Activated CD4-positive, CD25-positive, alpha-beta regulatory T cell treated with anti-CD3 and anti-CD28 coated beads, Interleukin-2, amount 50 U/mL, for 16 hours (primary cell): ENCODE data around the gene ZNF620.
A peak's percentile ranks its signal among the peaks of the same experiment; 100 is the strongest.
"Not testable (repeated sequence)": the region's sequence is repeated elsewhere in the genome, so short reads cannot be mapped to it uniquely, and the experiment has no call there.

Source experiments
- DNase-seq: peaks from one replicate; pipeline ENCODE4 v3.0.0-alpha.2; 2020; ENCODE audit warnings: low read depth, low spot score

ZNF620 gene

GRCh38 chr3:40502034-40502433, 3.8 kb upstream of the ZNF620 start:
- DNase-seq = no peak

GRCh38 chr3:40504636-40505430, 1.0 kb upstream of the ZNF620 start:
- DNase-seq = no peak

- DNase-seq = no peak
Observed at GRCh38 chr3:40511031-40511718, 5.3 kb downstream of the ZNF620 start.

- no peak for DNase-seq
Observed at GRCh38 chr3:40516201-40516600, 10.4 kb downstream of the ZNF620 start.

- DNase-seq = no peak
Observed at GRCh38 chr3:40518067-40518466, 12.2 kb downstream of the ZNF620 start.

- no peak for DNase-seq
Observed at GRCh38 chr3:40518848-40519247, 13.0 kb downstream of the ZNF620 start.

GRCh38 chr3:40521254-40521653, 15.4 kb downstream of the ZNF620 start:
- DNase-seq = no peak

GRCh38 chr3:40523781-40524180, 17.9 kb downstream of the ZNF620 start:
- DNase-seq = no peak

GRCh38 chr3:40524222-40524567, 18.4 kb downstream of the ZNF620 start:
- no peak for DNase-seq

GRCh38 chr3:40524568-40525285, 18.9 kb downstream of the ZNF620 start, which contains the start of gene ZNF621:
Gene ZNF621, plus strand, starts transcription at chr3:40524960. Its CDS starts 881 bp downstream, at chr3:40525841.
- peak; percentile 62 for DNase-seq

GRCh38 chr3:40528426-40528825, 22.6 kb downstream of the ZNF620 start:
- DNase-seq = no peak

GRCh38 chr3:40532252-40532651, 26.4 kb downstream of the ZNF620 start:
- no peak for DNase-seq

- DNase-seq = no peak
Observed at GRCh38 chr3:40534283-40534682, 28.4 kb downstream of the ZNF620 start.

GRCh38 chr3:40546816-40547215, 41.0 kb downstream of the ZNF620 start:
- no peak for DNase-seq

GRCh38 chr3:40550167-40550566, 44.3 kb downstream of the ZNF620 start:
- no peak for DNase-seq

GRCh38 chr3:40557575-40558161, 51.8 kb downstream of the ZNF620 start:
- no peak for DNase-seq

- DNase-seq = not testable (repeated sequence)
Observed at GRCh38 chr3:40562482-40562881, 56.6 kb downstream of the ZNF620 start.

GRCh38 chr3:40565629-40566028, 59.8 kb downstream of the ZNF620 start:
- DNase-seq = not testable (repeated sequence)

GRCh38 chr3:40566694-40567093, 60.9 kb downstream of the ZNF620 start:
- no peak for DNase-seq
